Measurements from ENCODE around the gene THYN1. TPM values are rescaled to one million over a fixed set of nuclear protein-coding genes. Genes with fewer than 3 reads are reported as not detected.
A peak's percentile ranks its signal among the peaks of the same experiment; 100 is the strongest.

THYN1 gene
- total RNA-seq, 1 experiment from 2014 or later, result 48.4 TPM

DNA sequence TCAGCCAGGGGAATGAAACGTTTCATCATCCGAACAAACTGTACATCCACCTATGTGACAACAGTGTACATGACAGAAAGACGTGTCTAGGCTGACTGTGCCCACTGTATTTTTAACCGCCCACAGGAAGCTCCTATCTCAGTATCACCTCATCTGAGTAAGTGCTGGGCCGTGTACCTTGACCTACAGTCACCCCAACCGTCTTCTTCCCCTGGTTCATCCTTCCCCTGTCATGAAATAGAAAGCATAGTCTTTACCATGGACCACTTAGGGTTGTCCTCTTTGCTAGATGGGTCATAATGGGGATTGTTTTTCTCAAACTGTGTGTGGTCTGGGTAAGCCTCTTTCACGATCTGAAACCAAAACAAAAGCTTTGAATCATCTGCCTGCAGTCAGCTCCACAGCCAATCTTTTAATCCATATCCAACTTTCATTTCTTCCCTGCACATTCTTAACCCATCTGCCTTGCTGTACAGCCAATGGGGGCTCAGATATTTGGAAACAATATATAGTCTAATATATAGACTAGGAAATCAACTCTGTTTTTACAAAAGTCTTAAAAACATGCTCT, 4.2 kb downstream of the THYN1 start:
- DNase-seq (ENCODE audit: low read depth), result no peak

DNA sequence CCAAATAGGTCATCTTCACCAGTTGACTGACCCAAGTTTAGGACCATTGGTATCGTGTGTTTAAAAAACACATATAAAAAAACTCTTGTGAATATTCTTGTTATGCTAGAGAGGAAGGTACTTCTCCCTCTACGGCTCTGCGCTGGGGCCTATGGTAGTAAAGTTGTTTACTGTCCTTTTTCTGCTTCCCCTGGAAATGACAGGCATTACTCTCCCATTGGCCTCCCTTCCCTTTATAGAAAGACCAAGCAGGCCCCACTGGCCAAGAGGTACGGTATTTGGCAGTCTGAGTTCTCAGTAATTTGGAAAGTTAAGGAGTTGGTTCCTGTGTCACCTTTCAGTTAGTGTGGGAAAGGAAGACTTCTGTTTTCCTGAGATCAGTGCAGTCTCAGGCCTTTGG, 6.5 kb downstream of the THYN1 start:
- DNase-seq (ENCODE audit: low read depth), result no peak

DNA sequence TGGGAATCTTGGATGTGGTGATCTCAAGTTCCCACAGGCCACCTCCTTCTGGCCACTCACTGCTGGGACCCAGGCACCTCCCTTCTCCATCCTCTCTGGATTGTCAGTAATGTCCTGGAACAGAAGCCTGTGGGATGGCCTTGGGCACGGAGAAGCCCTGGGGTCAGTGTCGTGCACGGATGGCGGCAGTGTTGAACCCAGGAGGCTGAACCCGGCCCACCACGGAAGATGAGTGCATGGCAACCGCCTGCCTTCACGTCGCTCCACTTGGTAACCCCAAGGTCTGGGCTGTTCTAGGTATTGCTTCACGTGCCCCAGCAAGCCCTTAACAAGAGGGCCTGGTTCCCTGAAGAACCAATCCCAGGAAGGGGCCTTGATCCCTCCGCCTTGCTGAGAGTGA, 7.1 kb downstream of the THYN1 start:
- DNase-seq (ENCODE audit: low read depth), result no peak

DNA sequence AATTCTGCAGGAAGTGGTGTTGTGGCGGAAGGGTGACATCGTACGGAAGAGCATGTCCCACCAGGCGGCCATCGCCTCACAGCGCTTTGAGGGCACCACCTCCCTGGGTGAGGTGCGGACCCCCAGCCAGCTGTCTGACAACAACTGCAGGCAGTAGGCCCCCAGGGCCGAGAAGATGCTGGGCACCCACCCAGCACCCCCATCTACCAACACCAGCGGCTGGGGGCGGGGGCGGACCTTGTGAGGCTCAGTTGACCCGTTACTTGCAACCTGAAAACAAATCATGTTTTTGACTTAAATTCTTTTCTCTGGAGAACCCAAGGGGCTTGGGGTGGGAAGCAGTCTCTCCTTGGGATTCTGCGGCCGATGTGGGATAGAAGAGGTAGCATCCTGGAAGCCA, 7.7 kb downstream of the THYN1 start:
- DNase-seq (ENCODE audit: low read depth), result no peak

DNA sequence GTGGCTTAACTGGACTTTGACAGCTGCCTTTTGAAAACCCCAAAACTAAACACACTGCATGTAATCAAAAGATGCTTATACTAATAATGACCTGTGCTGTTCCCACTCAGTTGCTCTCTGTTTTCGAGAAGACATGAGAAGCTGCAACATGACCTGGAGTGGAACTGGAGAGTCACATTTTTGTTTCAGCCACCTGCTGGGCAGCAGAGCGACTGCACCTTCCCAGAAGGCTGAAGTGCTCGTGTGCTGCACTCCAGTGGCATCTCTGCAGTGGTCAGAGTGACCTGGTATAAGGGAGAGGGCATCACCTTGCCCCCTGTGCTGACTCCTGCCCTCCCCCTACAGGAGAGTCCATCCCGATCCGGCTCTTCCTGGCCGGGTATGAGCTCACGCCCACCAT, 8.6 kb downstream of the THYN1 start:
- no peak for DNase-seq (ENCODE audit: low read depth)

DNA sequence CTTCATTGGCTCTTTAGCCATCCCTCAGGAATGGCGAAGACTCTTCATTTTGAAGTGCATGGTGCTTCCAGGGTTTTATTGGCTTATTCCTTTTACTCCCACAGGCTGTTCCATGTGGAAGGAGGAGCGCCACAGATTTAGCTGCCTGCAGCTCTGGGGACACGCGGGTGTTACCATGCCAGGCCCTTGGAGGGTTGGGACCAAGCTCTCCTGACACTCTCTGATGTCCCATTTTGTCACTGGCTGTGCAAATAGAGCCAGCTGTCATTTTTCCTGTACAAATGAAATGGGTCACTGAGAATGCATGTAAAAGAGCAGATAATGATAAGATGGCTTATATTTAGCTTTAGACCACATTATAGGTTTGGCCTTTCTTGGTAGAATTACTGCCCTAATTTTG, 9.2 kb downstream of the THYN1 start:
- DNase-seq (ENCODE audit: low read depth), result no peak

DNA sequence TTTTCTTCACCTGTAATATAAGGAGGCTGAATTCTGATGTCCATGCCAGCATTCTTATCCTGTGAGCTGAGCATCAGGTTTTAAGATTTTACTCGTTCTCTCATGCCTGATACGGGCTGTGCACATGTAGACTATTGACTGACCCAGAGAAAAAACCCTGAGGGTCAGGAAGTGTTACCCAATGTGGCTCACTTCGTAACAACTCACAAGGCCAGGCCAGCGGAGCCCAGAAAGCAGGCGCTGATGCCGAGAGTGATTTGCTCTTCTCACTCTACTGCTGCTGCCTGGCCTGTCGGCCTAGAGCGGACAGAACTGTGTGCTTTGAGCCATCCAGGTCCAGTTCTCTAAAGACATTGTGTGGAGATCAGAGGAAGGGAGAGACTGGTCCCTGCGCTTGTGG, 10.8 kb downstream of the THYN1 start:
- no peak for DNase-seq (ENCODE audit: low read depth)

DNA sequence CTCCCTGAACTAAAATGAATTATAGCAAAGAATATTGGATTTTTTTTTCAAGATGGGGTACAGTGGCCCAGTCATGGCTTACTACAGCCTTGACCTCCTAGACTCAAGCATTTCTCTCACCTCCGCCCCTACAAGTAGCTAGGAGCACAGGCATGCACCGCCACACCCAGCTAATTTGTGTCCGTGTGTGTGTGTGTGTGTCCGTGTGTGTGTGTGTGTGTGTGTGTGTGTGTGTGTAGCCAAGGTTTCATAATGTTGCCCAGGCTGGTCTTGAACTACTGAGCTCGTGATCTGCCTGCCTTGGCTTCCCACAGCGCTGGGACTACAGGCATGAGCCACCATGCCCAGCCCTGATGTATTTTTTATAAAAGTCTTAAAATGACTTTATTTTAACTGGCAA, 12.6 kb downstream of the THYN1 start:
- DNase-seq (ENCODE audit: low read depth), result no peak

DNA sequence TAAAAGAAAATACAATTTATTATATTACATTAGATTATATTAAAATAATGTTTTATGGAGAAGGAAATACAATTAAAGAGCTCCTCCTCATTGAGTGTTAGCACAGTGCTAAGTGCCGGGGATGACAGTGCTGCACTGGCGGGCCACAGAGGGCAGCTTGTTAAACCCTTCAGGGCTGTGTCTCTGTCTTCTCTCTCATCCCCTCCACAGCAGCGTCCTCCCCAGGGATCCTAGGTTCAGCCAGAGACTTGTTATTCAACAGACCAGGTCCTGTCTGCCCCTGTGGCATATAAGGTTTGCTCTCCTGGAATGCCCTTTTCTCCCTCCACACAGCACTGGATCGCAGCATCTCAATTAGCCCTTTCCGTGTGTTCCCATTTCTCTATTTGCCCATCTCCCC, 14.2 kb downstream of the THYN1 start:
- no peak for DNase-seq (ENCODE audit: low read depth)

DNA sequence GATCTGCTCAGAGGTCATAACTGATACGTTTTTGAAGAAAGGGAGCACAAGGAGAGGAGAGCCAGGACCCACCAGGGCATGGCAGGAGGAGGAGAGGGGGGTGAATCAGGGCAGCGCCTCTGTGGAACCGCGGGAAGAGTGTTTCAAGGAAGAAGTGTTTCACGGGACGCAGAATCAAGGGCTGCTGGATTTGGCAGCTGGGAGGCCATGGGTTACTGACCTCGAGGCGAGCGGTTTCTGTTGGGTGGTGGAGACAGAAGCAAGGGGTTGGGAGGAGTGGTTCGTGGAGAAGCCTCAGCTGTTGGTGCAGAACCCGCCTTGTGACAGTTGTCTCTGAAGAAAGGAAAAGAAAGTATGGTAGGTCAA, 15.6 kb downstream of the THYN1 start:
- no peak for DNase-seq (ENCODE audit: low read depth)

DNA sequence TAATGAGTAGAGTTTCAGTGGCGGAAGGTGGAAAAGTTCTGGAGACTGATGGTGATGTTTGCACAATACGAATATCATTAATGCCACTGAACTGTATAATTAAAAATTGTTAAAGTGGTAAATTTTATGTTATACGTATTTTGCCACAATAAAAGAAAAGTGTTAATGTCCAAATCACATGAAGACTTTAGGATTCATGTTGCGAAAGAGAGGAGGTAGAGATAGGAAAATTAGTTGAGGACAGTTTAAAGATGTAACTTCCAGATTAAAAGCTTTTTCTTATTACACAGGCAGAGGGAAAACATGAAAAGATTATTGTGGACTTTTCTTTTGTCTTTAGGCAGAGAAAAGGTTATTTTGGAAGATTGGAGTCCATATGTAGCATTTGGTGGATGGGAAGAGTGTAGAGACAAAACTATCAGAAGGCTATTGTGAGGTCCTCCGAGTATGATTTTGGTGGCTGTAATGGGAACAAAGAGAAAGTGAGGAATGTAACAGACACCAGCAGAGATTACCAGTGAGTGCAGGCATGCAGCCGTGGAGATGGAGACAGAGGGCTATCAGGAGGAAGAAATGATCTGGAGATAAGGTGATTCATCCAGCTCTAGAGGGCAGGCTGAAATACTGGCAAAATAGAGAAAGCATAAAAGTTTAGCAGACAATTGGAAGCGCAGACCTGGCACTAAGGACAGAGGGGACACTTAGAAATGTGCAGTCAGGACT, 16.2 kb downstream of the THYN1 start:
- DNase-seq (ENCODE audit: low read depth), result no peak

DNA sequence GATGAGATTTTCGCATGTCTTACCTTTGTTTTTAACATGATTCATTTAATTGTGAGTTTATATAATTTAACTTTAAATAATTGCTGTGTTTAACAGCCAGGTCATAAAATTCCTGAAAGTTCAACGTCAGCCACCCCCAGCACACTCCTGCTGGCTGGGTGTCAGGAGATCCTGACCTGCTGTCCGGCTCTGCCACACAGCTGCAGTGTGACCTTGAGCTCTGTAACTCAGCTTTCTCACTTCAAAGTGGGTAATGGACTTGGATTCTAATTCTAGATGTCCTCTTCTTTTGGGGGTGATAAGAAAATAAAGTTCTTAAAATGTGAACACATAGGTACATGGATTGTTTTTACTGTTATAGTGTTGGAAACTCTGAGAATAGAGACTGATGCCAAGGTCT, 17.8 kb downstream of the THYN1 start:
- DNase-seq (ENCODE audit: low read depth), result no peak

DNA sequence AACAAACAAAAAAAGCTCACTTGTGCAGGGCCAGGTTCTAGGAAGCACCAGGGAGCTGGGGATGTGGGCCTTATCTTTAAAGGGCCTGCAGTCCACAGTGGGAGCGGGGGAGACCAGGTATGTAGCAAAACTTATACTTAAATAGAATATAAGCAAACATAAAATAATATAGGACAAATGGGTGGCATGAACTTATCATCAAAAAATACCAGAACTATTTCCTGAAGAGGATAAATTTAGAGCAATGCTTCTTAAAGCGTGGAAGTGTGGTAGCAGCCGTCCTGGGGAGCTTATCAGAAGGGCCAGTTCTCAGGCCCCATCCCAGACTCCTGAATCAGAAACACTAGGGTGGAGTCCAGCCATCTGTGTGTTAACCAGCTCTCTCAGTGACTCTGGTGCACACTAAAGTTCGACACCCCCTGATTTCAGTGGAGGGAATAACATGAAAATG, 19.4 kb downstream of the THYN1 start:
- no peak for DNase-seq (ENCODE audit: low read depth)

DNA sequence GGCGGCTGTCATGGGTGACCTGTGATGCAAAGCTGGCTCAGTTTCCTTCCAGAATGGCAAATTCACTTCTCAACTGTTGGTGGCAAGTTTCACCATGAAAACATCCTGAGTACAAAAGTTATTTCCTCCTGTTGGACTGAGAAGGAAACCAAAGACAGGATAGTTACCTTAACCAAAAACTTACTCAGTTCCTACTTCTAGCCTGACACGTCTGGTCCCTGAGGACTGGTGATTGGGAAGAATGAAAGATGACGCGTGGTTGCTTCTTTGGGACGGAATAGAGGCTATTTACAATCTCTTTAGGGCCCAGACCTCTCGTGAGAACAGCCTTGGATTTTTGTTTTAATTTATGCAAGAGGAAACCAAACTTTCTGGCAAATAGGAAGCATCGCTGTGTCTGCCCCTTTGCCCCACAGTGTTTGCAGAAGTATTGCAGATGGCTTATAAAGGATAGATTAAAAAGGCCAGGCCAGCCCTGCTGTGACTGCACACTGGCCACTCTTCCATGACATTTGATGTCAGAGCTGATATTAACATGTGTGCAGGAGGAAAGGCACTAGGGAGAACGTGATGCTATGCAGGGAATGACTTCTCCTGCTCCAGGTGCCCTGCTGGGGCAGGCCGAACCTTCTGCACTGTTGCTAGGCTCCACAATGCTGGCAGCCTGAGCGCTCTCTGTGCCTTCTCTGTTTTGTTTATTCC, 21.0 kb downstream of the THYN1 start:
- DNase-seq (ENCODE audit: low read depth), result no peak

DNA sequence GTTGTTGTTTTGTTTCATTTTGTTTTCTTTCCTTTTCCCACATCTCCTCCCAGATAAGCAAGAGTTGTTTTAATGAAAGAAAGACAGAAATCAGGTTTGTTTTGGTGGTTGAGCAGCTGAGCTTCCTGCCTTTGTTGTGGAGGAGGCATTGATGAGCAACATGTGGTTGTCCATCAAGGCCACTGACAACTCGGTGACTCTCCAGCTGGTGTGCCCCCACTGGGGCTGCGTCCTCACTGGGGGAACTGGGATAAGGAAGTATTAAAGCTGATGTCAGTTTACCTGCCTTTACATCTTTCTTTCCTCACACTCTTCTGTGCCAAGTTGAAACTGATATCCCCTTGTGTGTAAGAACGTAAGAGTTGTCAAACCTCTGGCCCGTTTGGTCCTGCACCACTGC, 22.8 kb downstream of the THYN1 start:
- peak; percentile 10 for DNase-seq (ENCODE audit: low read depth)

DNA sequence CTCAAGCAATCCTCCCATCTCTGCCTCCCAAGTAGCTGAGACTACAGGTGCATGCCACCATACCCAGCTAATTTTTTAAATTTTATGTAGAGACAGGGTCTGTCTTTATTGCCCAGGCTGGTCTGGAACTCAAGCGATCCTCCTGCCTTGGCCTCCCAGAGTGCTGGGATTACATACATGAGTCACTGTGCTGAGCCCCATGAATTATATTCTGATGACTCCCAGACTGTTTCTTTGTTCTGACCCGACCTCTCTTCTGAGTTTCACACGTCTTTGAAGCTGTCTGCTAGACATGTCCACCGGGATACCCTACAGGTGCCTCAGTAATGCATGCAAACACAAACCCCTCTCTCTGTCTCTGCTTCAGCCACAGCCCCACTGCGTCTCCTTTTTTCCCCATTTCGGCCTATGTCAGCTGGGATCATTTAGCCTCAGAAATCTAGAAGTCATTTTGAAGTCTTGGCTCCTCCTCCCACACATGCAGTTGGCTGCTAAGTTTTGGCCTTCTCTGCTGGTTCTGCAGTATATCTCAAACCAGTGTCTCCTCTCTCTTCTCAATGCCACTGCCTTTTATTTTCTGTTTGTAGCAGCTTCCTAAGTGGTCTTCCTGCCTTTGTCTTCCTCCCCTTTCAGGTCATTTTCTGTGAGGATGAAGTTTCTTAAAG, 23.9 kb downstream of the THYN1 start:
- no peak for DNase-seq (ENCODE audit: low read depth)

DNA sequence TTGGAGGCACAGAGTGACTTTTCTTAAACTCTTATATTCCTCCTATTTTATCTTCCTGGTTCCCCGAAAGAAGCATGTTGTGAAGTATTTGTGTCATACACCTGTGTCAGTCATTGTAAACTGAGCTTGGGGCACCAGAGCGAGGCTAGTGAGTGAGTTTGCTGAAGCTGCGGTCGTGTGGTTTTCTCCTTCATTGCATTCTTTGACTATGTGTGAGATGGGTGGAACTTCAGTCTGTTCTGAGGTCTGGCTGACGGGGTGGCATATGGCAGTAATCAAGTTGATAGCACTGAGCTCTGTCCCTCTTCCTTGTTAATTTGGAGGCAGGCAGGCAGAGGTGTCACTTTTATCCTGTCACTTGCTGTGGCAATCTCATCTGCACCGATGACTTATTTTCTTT, 24.5 kb downstream of the THYN1 start:
- DNase-seq (ENCODE audit: low read depth), result no peak

DNA sequence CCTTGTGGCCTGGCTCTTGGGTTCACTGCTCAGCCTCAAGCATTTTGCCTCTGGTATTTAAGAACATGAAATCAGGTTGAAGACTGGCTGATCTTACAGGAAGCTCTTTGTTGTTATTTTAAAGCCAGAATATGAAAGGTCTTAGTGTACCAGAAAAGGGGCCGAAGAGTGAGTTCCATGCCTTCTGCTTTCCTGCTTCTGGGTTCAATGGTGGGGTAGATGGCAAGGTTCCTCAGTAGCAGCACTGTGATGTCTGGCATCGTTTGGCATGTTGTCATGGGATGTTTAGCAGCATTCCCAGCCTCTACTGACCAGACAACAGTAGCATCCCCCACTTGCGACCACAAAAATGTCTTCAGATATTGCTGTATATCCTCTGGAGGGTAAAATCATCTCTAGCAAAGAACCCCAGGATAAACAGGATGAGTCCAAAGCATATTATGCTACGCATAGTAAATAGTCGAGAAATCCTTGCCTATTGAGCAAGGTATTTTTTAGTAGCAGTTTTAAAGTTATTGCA, 26.3 kb downstream of the THYN1 start:
- DNase-seq (ENCODE audit: low read depth), result peak; percentile 9

DNA sequence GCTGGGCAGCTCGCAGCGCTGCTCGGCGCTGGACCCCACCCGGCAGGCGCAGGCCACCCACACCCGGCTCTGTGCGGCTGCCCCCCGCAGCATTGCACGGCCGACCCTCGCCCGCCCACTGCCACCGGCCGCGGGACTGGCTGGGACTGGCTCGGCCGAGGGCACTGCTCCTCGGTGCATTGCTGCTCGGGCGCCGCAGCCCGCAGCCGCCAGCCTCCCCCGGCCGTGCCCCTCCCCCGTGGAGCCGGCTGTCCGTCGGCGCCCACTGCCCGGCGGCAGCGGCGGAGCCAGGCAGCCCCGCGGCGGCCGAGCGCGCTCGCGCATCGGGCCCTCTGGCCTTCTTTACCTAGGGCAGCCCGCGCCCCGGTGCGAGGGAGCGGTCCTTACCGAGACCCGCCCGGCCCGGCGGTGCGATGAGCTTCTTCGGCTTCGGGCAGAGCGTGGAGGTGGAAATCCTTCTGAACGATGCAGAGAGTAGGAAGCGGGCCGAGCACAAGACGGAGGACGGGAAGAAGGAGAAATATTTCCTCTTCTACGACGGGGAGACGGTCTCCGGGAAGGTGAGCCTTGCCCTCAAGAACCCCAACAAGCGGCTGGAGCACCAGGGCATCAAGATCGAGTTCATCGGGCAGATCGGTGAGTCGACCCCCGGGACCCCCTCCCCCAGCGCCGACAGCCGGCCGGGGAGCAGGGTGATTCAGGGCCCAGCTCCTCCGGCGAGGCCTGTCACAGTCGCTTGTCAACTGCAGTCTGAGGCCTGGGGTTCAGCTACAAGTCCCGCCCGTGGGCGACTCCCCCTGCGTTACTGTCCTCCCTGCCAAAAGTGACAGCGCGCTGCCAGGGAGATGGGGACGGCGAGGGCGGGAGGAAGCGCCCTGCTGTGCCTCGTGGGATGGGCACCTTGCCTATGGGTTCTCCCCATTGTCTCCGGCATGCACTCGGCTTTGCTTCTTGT, 28.2 kb downstream of the THYN1 start:
- DNase-seq (ENCODE audit: low read depth), result peak; percentile 19

DNA sequence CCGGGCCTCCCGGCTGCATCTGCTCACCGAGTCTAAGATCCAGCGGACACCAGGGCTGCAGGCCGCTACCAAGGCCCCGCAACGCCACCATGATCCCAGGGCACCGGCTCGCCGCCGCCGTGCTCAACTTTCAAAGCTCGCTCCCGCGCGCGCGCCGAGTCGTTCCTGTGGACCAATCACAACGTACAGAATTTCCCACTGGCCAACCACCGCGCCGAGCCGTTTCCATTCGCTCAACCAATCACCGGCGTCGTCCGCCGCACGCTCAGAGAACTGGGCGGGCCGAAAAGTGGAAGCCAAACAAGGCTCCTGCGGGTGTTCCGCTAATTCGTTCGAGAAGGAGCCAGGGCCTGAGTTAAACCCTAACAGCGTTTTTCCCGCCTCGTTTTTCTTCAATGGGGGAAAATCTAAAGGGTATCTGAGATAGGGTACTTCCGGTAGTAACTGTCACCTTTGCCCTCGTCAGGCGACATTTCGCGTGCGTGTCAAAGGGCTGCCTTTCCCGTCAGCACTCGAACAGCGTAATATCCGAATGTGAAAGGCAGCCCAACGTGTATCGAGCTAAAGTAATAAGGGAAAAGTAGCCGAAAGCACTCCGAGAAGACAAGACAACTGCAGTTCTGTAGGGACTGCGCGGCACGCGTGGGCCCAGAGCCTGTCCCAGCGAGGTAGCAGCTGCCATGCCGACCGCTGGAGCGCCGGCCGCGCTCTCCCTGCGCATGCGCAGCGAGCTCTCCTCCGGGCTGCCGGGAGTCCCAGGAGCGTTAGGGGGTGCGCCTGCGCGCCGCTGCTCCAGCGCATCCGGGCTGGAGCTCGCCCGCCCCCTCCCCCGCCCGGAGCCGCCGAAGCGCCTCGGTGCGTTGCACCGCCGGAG, 29.1 kb downstream of the THYN1 start, which contains the start of the genes NCAPD3 and VPS26B:
NCAPD3 (minus strand) TSS at position 132 of the 874 bp plus-strand sequence; CDS start at position 91, 41 bp downstream.
VPS26B (plus strand) TSS at position 836 of the 874 bp plus-strand sequence. CDS start 452 bp downstream, outside the sequence.
- peak; percentile 93 for DNase-seq (ENCODE audit: low read depth)
